Measurements from ENCODE around the gene NOS3. TPM values are rescaled to one million over a fixed set of nuclear protein-coding genes. Genes with fewer than 3 reads are reported as not detected.

The NOS3 gene
- total and polyA plus RNA-seq, 9 of the 15 experiments (the other 6 are each of a cell fraction or from before 2014, with no cell fraction given) = 1.1 to 121 (median 23.6) TPM

DNA sequence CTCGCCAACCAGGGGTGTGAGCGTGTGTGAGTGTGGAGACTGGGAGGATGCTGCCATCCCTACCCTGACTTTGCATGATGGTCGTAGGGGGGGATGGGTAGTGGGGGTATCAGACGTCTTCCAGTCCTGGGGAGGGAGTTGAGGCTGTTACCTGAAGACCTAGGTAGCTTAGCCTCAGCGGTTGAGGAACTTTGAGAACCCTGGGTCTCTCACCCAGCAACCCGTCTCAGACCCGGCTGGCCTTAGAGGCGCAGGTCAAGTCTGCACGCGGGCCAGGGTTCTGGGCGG, 71.2 kb downstream of the NOS3 start (continued):
- TF ChIP-seq CHD7 (IDR thresholded peaks at IDR 0.05; ENCODE audit: low read depth, low read length) (no peak), PHF8 (IDR thresholded peaks at IDR 0.05; ENCODE audit: borderline replicate concordance, low read length) (no peak; the same call in 1 of the 2 replicates), ETS2 (tag; IDR thresholded peaks at IDR 0.05; ENCODE audit: borderline replicate concordance, poor library complexity, severe bottlenecking) (no peak), SETDB1 (IDR thresholded peaks at IDR 0.05; ENCODE audit: low read length) (no peak), EP400 (IDR thresholded peaks at IDR 0.05) (no peak), ZNF133 (CRISPR knock-in tag; IDR thresholded peaks at IDR 0.05) (no peak), RERE (CRISPR knock-in tag; IDR thresholded peaks at IDR 0.05; ENCODE audit: borderline replicate concordance) (no peak), ETV6 (IDR thresholded peaks at IDR 0.05; ENCODE audit: borderline replicate concordance in 1 of 2, low read depth in 2 of 2, low read length in 1 of 2) (no peak), ETV6 (CRISPR knock-in tag; IDR thresholded peaks at IDR 0.05; ENCODE audit: borderline replicate concordance) (0 out of 2 replicates have a peak, but pooled peaks have one; percentile 49), DDX20 (tag; IDR thresholded peaks at IDR 0.05; ENCODE audit: low read depth) (no peak)
- TF ChIP-seq, protein P1, sequence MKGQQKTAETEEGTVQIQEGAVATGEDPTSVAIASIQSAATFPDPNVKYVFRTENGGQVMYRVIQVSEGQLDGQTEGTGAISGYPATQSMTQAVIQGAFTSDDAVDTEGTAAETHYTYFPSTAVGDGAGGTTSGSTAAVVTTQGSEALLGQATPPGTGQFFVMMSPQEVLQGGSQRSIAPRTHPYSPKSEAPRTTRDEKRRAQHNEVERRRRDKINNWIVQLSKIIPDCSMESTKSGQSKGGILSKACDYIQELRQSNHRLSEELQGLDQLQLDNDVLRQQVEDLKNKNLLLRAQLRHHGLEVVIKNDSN (CRISPR knock-in tag; IDR thresholded peaks at IDR 0.05) = no peak

All from K562 (cell line).